Umbilical cord (tissue), 2 donors: Measurements from ENCODE around the gene RAB3D. TPM values are rescaled to one million over a fixed set of nuclear protein-coding genes. Genes with fewer than 3 reads are reported as not detected.
A peak's percentile ranks its signal among the peaks of the same experiment; 100 is the strongest.
"Not testable (repeated sequence)": the region's sequence is repeated elsewhere in the genome, so short reads cannot be mapped to it uniquely, and the experiment has no call there.

Source experiments
- DNase-seq: peaks from one replicate; pipeline ENCODE4 v3.0.0-alpha.2; 2015; ENCODE audit warnings: low spot score
- total RNA-seq: library from RNA; depleted of rRNA; stranded (reverse); fragments of >200 nt; gene quantifications from one replicate; pipeline ENCODE4 v1.2.3, GENCODE V29; 2014; ENCODE audit warnings: low replicate concordance; ENCODE audit not compliant: insufficient read depth

The RAB3D gene
- total RNA-seq, 1 donor from 2014 or later, result 22.4 TPM

GRCh38 chr19:11338569-11339253 is 746 bp downstream of the RAB3D start:
- peak; percentile 57 for DNase-seq

GRCh38 chr19:11338121-11338520 is 1.3 kb downstream of the RAB3D start:
- DNase-seq, result no peak

GRCh38 chr19:11337080-11337479 is 2.4 kb downstream of the RAB3D start:
- DNase-seq, result no peak

GRCh38 chr19:11335449-11336146 is 3.9 kb downstream of the RAB3D start:
- DNase-seq, result no peak

GRCh38 chr19:11333838-11334237 is 5.6 kb downstream of the RAB3D start:
- DNase-seq, result not testable (repeated sequence)

GRCh38 chr19:11332822-11333221 is 6.6 kb downstream of the RAB3D start:
- no peak for DNase-seq

- no peak for DNase-seq
Measured at GRCh38 chr19:11331502-11331901, 8.0 kb downstream of the RAB3D start.

- DNase-seq, result no peak
Measured at GRCh38 chr19:11330127-11330526, 9.3 kb downstream of the RAB3D start.

GRCh38 chr19:11325544-11325943 is 13.9 kb downstream of the RAB3D start:
- no peak for DNase-seq

GRCh38 chr19:11324748-11325389 is 14.6 kb downstream of the RAB3D start:
- DNase-seq, result peak; percentile 19

GRCh38 chr19:11324079-11324661 is 15.3 kb downstream of the RAB3D start:
- DNase-seq, result peak; percentile 94

- no peak for DNase-seq
Measured at GRCh38 chr19:11323601-11324078, 15.8 kb downstream of the RAB3D start.

GRCh38 chr19:11322269-11323024 is 17.0 kb downstream of the RAB3D start:
- no peak for DNase-seq

GRCh38 chr19:11321191-11322126 is 18.0 kb downstream of the RAB3D start:
- DNase-seq, result no peak

GRCh38 chr19:11320278-11320995 is 19.0 kb downstream of the RAB3D start:
- not testable (repeated sequence) for DNase-seq

GRCh38 chr19:11306337-11306736 is 33.1 kb downstream of the RAB3D start:
- DNase-seq, result no peak

- DNase-seq, result no peak
Measured at GRCh38 chr19:11304936-11305335, 34.5 kb downstream of the RAB3D start.

GRCh38 chr19:11300811-11301120 is 38.7 kb downstream of the RAB3D start:
- no peak for DNase-seq

GRCh38 chr19:11299946-11300810 is 39.3 kb downstream of the RAB3D start:
- no peak for DNase-seq
